Esophagus muscularis mucosa (tissue), 4 donors: Measurements from ENCODE around the gene XIST. TPM values are rescaled to one million over a fixed set of nuclear protein-coding genes. Genes with fewer than 3 reads are reported as not detected.

ENCODE experiments used
- DNase-seq: peaks from one replicate; pipeline ENCODE4 v3.0.0-alpha.2; 2017; ENCODE audit errors: extremely low spot score
- H3K27ac ChIP-seq, 4 donors: fragments of 200-600 bp; sonication (generic); replicated peaks in 1 of 4; 1 replicate in 3 of 4; 2 replicates in 1 of 4; pipeline ENCODE4 v1.5.1; 2016 to 2019; ENCODE audit warnings: mild to moderate bottlenecking in 1 of 4
- H3K27me3 ChIP-seq, 4 donors: fragments of 200-600 bp; sonication (generic); one replicate each; pipeline versions ENCODE4 v1.5.1 to v1.6.0; 2016 to 2019
- H3K36me3 ChIP-seq, 4 donors: fragments of 200-600 bp; sonication (generic); one replicate each; pipeline ENCODE4 v1.5.1; 2016 to 2019
- H3K4me1 ChIP-seq, 4 donors: fragments of 200-600 bp; sonication (generic); one replicate each; pipeline ENCODE4 v1.5.1; 2016 to 2019
- H3K4me3 ChIP-seq, 4 donors: fragments of 200-600 bp; sonication (generic); 1 replicate in 2 of 4; 2 replicates in 2 of 4; pipeline ENCODE4 v1.5.1; 2016 to 2019; ENCODE audit warnings: mild to moderate bottlenecking in 4 of 4, moderate library complexity in 1 of 4
- H3K9me3 ChIP-seq, 4 donors: fragments of 200-600 bp; sonication (generic); 1 replicate in 3 of 4; 2 replicates in 1 of 4; pipeline ENCODE4 v1.5.1; 2016 to 2019
- EP300 ChIP-seq: sonication (generic); formaldehyde crosslinking; IDR thresholded peaks from one replicate; pipeline ENCODE4 v1.6.1; 2017; ENCODE audit warnings: antibody characterized with exemption
- POLR2A ChIP-seq: fragments of 450-650 bp; IDR thresholded peaks from one replicate; pipeline ENCODE4 v1.6.1; 2017; ENCODE audit warnings: antibody characterized with exemption, moderate library complexity, mild to moderate bottlenecking, low read depth
- POLR2AphosphoS5 ChIP-seq, 2 donors: sonication (generic); formaldehyde crosslinking; IDR thresholded peaks; one replicate each; pipeline ENCODE4 v1.6.1; 2017; ENCODE audit warnings: antibody characterized with exemption in 2 of 2
- WGBS: methylation state at CpG from one replicate; pipeline ENCODE4 v1.1.5; 2018; 5-methylcytosine and 5-hydroxymethylcytosine counted together
- intact Hi-C: fragments of 100-400 bp; cut with DNase I; formaldehyde crosslinking; loops from one replicate; pipeline ENCODE4 v1.15.1; 2023
- total RNA-seq, 4 donors: library from RNA; depleted of rRNA; stranded (reverse); fragments of >200 nt; gene quantifications; one replicate each; pipeline versions ENCODE4 v1.1.0 to v1.2.1, GENCODE V29; 2016
- TF ChIP-seq, protein P1 (sequence below), 3 experiments: fragments of 200-600 bp in 2 of 3; fragments of 450-650 bp in 1 of 3; sonication (generic) in 2 of 3; IDR thresholded peaks; one replicate each; pipeline ENCODE4 v1.5.1; 2017 to 2019; ENCODE audit warnings: antibody characterized with exemption in 3 of 3, mild to moderate bottlenecking in 2 of 3, moderate library complexity in 1 of 3

XIST gene
- total RNA-seq, 4 donors from 2014 or later = 1.3 to 130 (median 39.4) TPM

- Histone ChIP-seq H3K4me1 (peaks cover 0 to 45% (median 0%) of the 10 kb centered on the region in 4 donors), H3K27me3 (no peaks in the 10 kb centered on the region), H3K4me3 (no peak overlapping the region), H3K36me3 (peaks cover 0 to 28% (median 0%) of the 10 kb centered on the region in 4 donors), H3K27ac (no peak overlapping the region), H3K9me3 (no peaks in the 10 kb centered on the region)
- whole genome bisulfite sequencing = 75% methylated on average over 3 of the region's 3 CpGs
- TF ChIP-seq EP300 (no peak), POLR2AphosphoS5 (IDR thresholded peaks at IDR 0.05) (no peak), POLR2A (no peak)
- TF ChIP-seq, protein P1, sequence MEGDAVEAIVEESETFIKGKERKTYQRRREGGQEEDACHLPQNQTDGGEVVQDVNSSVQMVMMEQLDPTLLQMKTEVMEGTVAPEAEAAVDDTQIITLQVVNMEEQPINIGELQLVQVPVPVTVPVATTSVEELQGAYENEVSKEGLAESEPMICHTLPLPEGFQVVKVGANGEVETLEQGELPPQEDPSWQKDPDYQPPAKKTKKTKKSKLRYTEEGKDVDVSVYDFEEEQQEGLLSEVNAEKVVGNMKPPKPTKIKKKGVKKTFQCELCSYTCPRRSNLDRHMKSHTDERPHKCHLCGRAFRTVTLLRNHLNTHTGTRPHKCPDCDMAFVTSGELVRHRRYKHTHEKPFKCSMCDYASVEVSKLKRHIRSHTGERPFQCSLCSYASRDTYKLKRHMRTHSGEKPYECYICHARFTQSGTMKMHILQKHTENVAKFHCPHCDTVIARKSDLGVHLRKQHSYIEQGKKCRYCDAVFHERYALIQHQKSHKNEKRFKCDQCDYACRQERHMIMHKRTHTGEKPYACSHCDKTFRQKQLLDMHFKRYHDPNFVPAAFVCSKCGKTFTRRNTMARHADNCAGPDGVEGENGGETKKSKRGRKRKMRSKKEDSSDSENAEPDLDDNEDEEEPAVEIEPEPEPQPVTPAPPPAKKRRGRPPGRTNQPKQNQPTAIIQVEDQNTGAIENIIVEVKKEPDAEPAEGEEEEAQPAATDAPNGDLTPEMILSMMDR (IDR thresholded peaks at IDR 0.05) = no peak
- intact Hi-C loops = no loop called here
- no peak for DNase-seq
Observed at GRCh38 chrX:73834219-73834618, 18.3 kb downstream of the XIST start.

- Histone ChIP-seq H3K27me3 (no peaks in the 10 kb centered on the region), H3K27ac (no peak overlapping the region), H3K4me3 (no peak overlapping the region), H3K4me1 (peaks cover 0 to 37% (median 0%) of the 10 kb centered on the region in 4 donors), H3K36me3 (peaks cover 0 to 42% (median 2%) of the 10 kb centered on the region in 4 donors), H3K9me3 (no peaks in the 10 kb centered on the region)
- intact Hi-C loops = no loop called here
- TF ChIP-seq POLR2AphosphoS5 (IDR thresholded peaks at IDR 0.05) (no peak), POLR2A (no peak), EP300 (no peak)
- TF ChIP-seq, protein P1 (IDR thresholded peaks at IDR 0.05) = no peak
- WGBS = 90% methylated on average over 4 of the region's 4 CpGs
- DNase-seq = no peak
Observed at GRCh38 chrX:73832319-73832718, 20.2 kb downstream of the XIST start.

DNA sequence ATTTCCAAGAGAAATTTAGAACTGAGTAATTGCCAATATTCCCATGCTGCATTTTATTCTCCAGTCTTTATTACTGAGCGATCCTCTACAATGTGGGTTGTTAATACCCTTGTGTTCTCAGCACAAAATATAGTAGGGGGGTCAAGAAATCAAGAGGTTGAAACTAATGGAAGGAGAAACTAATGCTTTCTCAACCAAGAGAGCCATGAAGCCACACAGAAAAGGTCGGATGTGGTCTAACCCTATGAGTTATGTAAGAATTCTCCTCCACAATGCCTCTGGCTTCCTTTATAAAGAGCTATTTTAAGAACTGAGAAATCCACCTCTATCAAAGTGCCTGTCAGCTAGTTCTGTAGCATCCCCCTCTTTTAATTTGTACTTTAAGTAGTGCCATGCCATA lies 21.0 kb downstream of the XIST start:
- H3K27ac ChIP-seq = no peak overlapping the region
- no peaks in the 10 kb centered on the region for H3K9me3 ChIP-seq
- TF ChIP-seq EP300 = no peak
- no peak for TF ChIP-seq POLR2A
- TF ChIP-seq, protein P1 (IDR thresholded peaks at IDR 0.05) = no peak
- TF ChIP-seq POLR2AphosphoS5 (IDR thresholded peaks at IDR 0.05) = no peak
- intact Hi-C loops = no loop called here
- no peaks in the 10 kb centered on the region for H3K27me3 ChIP-seq
- 65% methylated on average over 2 of the region's 2 CpGs for WGBS
- peaks cover 0 to 29% (median 0%) of the 10 kb centered on the region in 4 donors for H3K4me1 ChIP-seq
- H3K36me3 ChIP-seq = peaks cover 0 to 50% (median 6%) of the 10 kb centered on the region in 4 donors
- no peak for DNase-seq
- no peak overlapping the region for H3K4me3 ChIP-seq

GRCh38 chrX:73830489-73831414 lies 21.8 kb downstream of the XIST start:
- TF ChIP-seq, protein P1 (IDR thresholded peaks at IDR 0.05) = no peak
- TF ChIP-seq EP300 (no peak), POLR2AphosphoS5 (IDR thresholded peaks at IDR 0.05) (no peak), POLR2A (no peak)
- intact Hi-C loops = no loop called here
- WGBS = 91% methylated on average over 9 of the region's 9 CpGs
- Histone ChIP-seq H3K27ac (no peak overlapping the region), H3K27me3 (no peaks in the 10 kb centered on the region), H3K4me1 (peaks cover 0 to 23% (median 0%) of the 10 kb centered on the region in 4 donors), H3K9me3 (no peaks in the 10 kb centered on the region), H3K4me3 (no peak overlapping the region), H3K36me3 (peaks cover 0 to 57% (median 9%) of the 10 kb centered on the region in 4 donors)
- DNase-seq = no peak
